ENCODE data around the gene FCN3. TPM values are rescaled to one million over a fixed set of nuclear protein-coding genes. Genes with fewer than 3 reads are reported as not detected.

The FCN3 gene
- polyA plus RNA-seq, 3 donors = 8.8 to 133 (median 63.9) TPM

GRCh38 chr1:27349784-27350662 is 24.6 kb downstream of the FCN3 start:
- 34 to 38% (median 34%) methylated on average over 73 to 84 of the region's 84 CpGs for WGBS, 3 donors
- H3K27ac ChIP-seq (ENCODE audit: low read depth, low read length) = no peak overlapping the region

GRCh38 chr1:27348861-27349783 is 25.5 kb downstream of the FCN3 start:
- H3K27ac ChIP-seq (ENCODE audit: low read depth, low read length) = no peak overlapping the region
- 19 to 31% (median 29%) methylated on average over 40 to 51 of the region's 51 CpGs for WGBS, 3 donors

GRCh38 chr1:27346991-27347624 is 27.5 kb downstream of the FCN3 start:
- no peak overlapping the region for H3K27ac ChIP-seq (ENCODE audit: low read depth, low read length)
- WGBS, 3 donors = 76 to 89% (median 84%) methylated on average over 14 of the region's 14 CpGs

DNA sequence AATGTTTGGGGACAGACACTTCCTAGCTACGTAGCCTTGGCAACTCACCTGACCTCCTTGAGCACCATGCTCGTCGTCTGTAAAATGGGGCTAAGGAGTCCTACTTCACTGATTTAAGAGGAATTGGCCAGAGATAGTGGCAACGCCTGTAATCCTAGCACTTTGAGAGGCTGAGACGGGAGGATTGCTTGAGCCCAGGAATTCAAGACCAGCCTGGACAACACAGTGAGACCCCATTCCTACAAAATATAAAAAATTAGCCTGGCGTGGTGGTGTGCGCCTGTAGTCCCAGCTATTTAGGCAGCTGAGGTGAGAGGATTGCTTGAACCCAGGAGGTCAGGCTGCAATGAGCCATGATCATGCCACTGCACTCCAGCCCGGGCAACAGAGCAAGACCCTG is 28.3 kb downstream of the FCN3 start:
- WGBS, 3 donors = 92 to 94% (median 93%) methylated on average over 8 of the region's 8 CpGs
- H3K27ac ChIP-seq (ENCODE audit: low read depth, low read length) = no peak overlapping the region

DNA sequence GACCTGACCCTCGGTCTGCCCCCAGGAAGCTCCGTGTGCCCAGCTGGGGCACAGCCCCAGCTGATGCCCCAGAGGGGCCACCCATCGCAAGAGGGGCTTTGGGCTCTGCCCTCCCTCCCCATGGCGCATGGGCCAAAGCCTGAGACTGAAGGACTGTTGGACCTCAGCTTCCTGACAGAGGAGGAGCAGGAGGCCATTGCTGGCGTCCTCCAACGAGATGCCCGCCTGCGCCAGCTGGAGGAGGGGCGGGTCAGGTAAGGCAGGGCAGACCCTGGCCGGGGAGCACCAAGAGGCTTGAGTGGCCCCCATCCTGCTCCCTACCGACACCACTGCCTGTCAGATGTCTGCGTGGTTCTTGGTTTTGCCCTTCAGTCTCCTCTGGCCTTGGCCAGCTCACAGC is 29.4 kb downstream of the FCN3 start:
- WGBS, 3 donors = 84 to 91% (median 90%) methylated on average over 12 of the region's 12 CpGs
- H3K27ac ChIP-seq (ENCODE audit: low read depth, low read length) = no peak overlapping the region

GRCh38 chr1:27343639-27344025 is 31.0 kb downstream of the FCN3 start:
- no peak overlapping the region for H3K27ac ChIP-seq (ENCODE audit: low read depth, low read length)
- WGBS, 3 donors = 41 to 58% (median 52%) methylated on average over 5 of the region's 5 CpGs

DNA sequence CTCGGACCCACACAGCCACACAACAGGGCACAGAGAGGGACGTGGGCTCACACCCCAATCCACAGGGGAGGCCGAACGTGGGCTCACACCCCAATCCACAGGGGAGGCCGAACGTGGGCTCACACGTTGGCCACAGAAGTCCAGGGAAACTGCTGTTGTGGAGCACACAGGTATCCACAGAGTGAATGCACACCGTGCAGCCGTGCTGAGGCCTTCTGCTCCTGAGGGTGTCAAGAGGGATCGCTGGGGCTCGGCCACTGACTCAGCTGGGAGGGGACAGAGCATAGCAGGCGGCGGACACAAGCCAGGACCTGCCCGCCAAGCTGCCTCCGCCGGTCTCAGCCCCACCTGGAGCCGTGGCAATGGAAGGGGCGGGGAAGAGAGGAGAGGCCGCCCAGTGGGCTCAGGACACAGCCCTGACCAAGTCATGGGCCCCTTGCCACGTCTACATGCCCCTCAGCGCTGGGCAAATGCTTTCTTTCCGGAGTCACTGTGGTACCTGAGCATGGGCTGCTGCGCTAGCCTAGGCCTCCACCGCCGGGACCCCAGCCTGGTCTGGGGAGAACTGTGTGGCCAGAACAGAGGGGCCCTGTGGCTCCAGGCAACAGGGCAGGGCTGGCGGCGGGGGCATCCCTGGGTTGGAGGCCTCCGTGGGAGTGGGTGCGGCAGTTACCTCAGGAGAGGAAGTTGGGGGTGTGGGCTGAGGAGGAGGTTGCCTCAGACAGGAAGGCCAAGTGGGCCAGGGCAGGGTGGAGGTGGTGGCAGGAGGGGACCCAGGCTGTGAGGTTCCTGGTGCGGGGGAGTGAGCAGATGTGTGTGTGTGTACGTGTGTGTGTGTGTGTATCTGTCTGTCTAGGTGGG is 31.6 kb downstream of the FCN3 start:
- no peak overlapping the region for H3K27ac ChIP-seq (ENCODE audit: low read depth, low read length)
- WGBS, 3 donors = 32 to 46% (median 39%) methylated on average over 31 of the region's 31 CpGs

- 33 to 62% (median 59%) methylated on average over 8 of the region's 8 CpGs for whole genome bisulfite sequencing, 3 donors
- no peak overlapping the region for H3K27ac ChIP-seq (ENCODE audit: low read depth, low read length)
Measured at GRCh38 chr1:27342391-27342777, 32.2 kb downstream of the FCN3 start.

DNA sequence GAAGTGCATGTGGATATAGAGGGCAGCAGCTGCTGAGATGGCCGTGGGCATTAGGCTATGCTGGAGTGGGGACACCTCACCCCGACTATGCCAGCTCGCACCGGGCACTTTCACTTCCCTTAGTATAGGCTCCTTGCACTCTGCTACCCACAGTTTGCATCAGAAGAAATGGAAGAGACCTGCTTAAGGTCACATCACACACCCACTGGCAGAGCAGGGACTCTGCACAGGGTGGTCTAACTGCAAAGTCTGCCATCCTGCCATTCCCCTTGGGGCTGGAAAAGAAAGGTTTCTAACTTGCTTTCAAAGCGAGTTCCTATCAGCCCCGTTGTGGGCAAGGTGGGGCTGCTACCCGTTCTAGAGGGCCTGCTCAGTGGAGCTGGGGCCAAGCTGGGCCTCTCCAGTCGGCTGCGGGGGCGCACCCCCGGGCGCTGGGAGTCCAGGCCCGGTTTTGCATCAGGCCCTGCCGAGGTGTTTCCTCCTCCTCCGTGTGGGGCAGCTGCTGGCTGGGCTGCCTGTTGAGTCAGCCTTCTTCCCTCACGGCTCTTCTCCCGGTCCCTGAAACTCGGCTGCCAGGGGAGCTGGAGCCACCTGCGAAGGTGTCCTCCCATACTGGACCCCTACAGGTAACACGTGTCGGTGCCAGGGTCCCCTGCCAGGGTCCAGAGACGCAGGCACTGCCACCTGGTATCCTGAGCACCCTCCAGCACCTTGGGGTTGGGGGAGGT is 32.9 kb downstream of the FCN3 start, which contains the start of gene SYTL1:
Gene SYTL1, plus strand, starts transcription at position 498 of the 728 bp plus-strand sequence. CDS start 3,313 bp downstream, outside the sequence.
- 16 to 31% (median 22%) methylated on average over 22 of the region's 22 CpGs for WGBS, 3 donors
- no peak within 1 kb of the TSS for H3K27ac ChIP-seq (ENCODE audit: low read depth, low read length)

DNA sequence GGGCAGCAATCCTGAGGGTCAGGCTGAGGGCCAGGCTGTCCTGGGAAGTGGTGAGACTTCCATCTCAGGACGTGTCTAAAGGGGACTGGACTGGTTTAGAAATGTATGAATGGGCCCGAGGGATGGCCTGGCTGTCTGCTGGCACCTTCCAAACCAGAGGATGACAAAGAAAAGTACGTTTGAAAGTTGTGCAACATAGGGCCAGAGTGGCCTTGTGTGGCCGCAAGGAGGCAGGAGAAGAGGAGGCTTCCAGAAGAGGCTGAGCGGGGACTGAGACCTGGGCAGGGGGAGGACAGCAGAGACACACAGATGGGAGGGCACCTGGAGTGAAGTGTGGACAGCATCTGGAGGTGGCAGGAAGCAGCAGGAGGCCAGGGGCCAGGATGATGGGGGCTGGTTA is 35.4 kb downstream of the FCN3 start:
- H3K27ac ChIP-seq (ENCODE audit: low read depth, low read length) = no peak overlapping the region
- 46 to 67% (median 46%) methylated on average over 5 of the region's 5 CpGs for WGBS, 3 donors

DNA sequence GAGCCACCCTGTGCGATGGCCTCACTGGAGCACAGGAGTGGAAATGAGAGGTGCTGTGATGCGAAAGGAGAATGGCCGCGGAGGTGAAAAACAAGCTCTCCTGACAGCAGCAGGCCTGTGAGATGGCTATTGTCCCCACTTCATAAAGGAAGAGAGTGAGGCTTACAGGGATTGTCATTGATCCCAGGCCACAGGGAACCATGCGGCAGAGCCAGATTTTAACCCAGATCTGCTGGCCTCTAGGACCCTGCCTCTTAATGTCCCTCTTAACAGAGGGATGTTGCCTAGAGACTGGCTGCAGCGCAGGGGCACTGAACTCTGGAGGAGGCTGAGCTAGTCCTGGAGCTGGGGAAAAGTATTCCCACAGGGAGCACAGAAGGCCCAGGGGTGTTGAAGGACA is 35.9 kb downstream of the FCN3 start:
- 94 to 97% (median 95%) methylated on average over 6 of the region's 6 CpGs for WGBS, 3 donors
- H3K27ac ChIP-seq (ENCODE audit: low read depth, low read length) = no peak overlapping the region

DNA sequence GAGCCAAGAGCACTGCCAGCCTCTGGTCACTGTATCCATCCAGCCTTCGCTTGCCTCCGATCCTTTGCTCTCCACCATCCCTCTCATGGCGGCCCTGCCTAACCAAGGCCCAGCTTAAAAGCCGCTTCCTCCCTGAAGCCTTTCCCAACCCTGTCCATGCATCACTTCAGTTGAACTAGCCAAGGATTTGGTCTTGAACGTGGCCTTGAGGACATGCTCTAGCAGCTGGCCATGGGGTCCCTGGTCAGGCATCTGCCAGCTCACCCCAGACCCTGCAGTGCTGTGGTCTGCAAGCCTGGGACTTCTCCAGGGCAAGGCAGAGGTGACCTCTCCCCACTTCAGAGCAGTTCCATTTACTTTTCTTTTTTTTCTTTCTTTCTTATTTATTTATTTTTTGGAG is 37.9 kb downstream of the FCN3 start:
- 89 to 95% (median 90%) methylated on average over 5 of the region's 5 CpGs for WGBS, 3 donors
- H3K27ac ChIP-seq (ENCODE audit: low read depth, low read length) = no peak overlapping the region

DNA sequence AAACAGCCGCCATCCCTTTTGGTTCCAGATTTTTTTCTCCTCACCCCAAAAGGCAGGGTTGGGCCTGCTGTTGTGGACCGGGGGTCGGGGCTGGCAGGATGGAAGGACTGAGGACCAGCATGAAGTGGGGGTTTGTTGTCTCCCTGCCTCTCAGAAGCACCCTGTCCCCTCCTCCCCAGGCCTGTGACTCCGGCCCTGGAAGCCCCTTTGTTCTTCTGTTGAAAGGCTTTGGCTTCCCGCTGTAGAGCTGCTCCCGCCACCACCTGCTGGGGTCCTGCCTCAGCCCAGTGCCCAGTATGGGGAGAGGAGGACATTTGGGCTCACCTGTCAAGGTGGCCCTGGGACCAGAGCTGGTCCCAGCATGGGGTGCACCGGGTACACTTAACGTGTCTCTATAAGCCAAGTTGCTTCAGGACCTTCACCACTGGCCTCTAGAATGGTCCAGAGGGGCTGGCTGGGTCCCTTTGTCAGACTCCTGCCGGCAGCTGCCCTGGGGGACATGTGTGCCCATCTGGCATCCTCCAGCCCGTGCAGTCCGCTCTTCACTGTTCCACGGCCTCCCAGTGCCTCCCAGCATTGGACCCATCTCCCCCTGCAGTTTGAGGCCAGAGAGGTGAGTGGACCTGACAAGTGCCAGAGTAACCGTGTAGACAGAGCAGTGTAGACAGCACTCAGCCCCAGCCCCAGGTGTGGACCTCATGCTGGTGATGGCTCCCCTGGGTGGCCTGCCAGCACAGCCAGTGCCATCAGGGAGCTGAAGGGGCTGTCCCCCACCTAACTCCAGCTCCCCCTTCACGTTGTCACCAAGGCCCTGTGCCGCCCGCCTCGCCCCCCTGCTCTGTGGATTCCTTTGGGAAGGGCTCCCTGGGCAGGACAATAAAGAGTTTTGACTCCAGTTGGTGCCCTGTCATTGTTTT is 38.9 kb downstream of the FCN3 start:
- 91 to 94% (median 94%) methylated on average over 16 to 17 of the region's 17 CpGs for WGBS, 3 donors

GRCh38 chr1:27333717-27334279 is 40.8 kb downstream of the FCN3 start:
- 90 to 96% (median 94%) methylated on average over 17 of the region's 17 CpGs for WGBS, 3 donors
- H3K27ac ChIP-seq (ENCODE audit: low read depth, low read length) = no peak overlapping the region

More for the DNA sequence above, 38.9 kb downstream of the FCN3 start:
- H3K27ac ChIP-seq (ENCODE audit: low read depth, low read length) = no peak overlapping the region

DNA sequence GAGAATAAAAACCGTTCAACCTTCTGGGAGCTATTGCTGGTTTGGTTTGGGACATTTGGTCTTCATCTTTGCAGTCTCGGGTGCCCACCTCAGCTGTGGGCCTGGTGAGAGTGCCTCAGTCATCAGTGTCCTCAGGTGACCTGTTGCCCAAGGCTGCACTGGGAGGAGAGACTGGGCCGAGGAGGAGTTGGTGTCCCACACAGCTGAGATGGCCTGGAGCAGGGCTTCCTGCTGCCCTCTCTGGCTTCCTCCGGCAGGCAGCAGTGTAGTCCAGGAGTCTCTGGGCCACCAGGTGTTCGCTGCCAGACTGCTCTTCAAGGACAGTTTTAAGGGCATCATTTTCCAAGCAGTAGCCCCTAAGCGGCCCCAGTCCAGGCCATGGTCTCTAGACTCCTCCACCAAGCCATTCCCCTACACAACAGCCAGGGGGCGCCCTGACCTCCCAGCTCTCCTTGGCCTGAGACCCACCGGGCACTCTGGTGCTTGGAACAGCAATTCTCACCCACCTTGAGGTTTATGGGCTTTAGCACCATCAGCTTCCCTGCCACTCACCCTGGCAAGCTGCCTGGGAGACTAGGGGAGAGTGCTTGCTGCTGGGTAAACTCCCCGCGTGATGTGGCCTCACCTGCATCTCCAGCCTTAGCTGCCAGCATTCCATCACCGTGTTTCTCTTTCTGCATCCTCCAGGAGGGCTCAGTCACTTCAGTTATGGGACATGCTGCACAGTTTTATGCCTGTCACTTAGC is 41.9 kb downstream of the FCN3 start:
- H3K27ac ChIP-seq (ENCODE audit: low read depth, low read length) = no peak overlapping the region
- 57 to 64% (median 58%) methylated on average over 11 of the region's 11 CpGs for WGBS, 3 donors

Data from adipose tissue (tissue), 3 donors.